HepG2 (cell line): Measurements from ENCODE around the gene COPS6. TPM values are rescaled to one million over a fixed set of nuclear protein-coding genes. Genes with fewer than 3 reads are reported as not detected.

ENCODE experiments used
- CEBPZ ChIP-seq: IDR thresholded peaks from 2 replicates; pipeline ENCODE4 v1.6.1; 2012; ENCODE audit warnings: low read length, improper control_type of control experiment
- CSRNP1 ChIP-seq: sonication (generic); formaldehyde crosslinking; IDR thresholded peaks from 2 replicates; pipeline ENCODE4 v1.8.1; 2023; ENCODE audit warnings: mild to moderate bottlenecking, missing genetic modification reagents
- ETV5 ChIP-seq: IDR thresholded peaks from 2 replicates; pipeline ENCODE4 v1.6.1; 2018; ENCODE audit warnings: missing biosample characterization, missing genetic modification reagents, inconsistent platforms, borderline replicate concordance
- LRRFIP1 ChIP-seq: sonication (generic); formaldehyde crosslinking; conservative IDR thresholded peaks from 2 replicates; pipeline ENCODE4 v1.4.0; 2020; ENCODE audit warnings: missing genetic modification reagents
- SALL1 ChIP-seq: sonication (generic); formaldehyde crosslinking; IDR thresholded peaks from 2 replicates; pipeline ENCODE4 v1.8.0; 2022; ENCODE audit warnings: mild to moderate bottlenecking, missing genetic modification reagents
- SNAPC4 ChIP-seq: sonication (generic); formaldehyde crosslinking; IDR thresholded peaks from 2 replicates; pipeline ENCODE4 v1.4.0; 2020; ENCODE audit warnings: mild to moderate bottlenecking, missing genetic modification reagents
- ZBTB7A ChIP-seq: sonication (generic); formaldehyde crosslinking; IDR thresholded peaks from 2 replicates; pipeline ENCODE4 v1.8.0; 2022; ENCODE audit warnings: mild to moderate bottlenecking, missing genetic modification reagents
- ZNF263 ChIP-seq: sonication (generic); formaldehyde crosslinking; IDR thresholded peaks from 2 replicates; pipeline ENCODE4 v1.4.0; 2020; ENCODE audit warnings: missing genetic modification reagents
- ZNF512 ChIP-seq: sonication (generic); formaldehyde crosslinking; IDR thresholded peaks from 2 replicates; pipeline ENCODE4 v1.4.0; 2020; ENCODE audit warnings: mild to moderate bottlenecking, missing genetic modification reagents
- ZNF710 ChIP-seq: sonication (generic); formaldehyde crosslinking; IDR thresholded peaks from 2 replicates; pipeline ENCODE4 v1.5.0; 2020; ENCODE audit warnings: mild to moderate bottlenecking, missing genetic modification reagents, borderline replicate concordance
- polyA plus RNA-seq, 8 experiments: library from polyadenylated mRNA; depleted of rRNA in 3 of 8; stranded (reverse) in 7 of 8; unstranded in 1 of 8; fragments of >200 nt; fragmentation: Illumina TruSeq in 4 of 8; extraction: Trizol in 4 of 8; gene quantifications; 2 replicates each; pipeline versions ENCODE4 v1.2.1 to v1.2.3, GENCODE V29; 2011 to 2016; ENCODE audit warnings: low read depth in 4 of 8, missing spikeins in 1 of 8, mixed read lengths in 1 of 8; ENCODE audit not compliant: insufficient read depth in 1 of 8
- total RNA-seq, 5 experiments: library from RNA; depleted of rRNA; stranded (reverse); fragments of >200 nt; fragmentation: Illumina TruSeq; extraction: Trizol; gene quantifications; 2 replicates each; pipeline ENCODE4 v1.2.3, GENCODE V29; 2016; ENCODE audit warnings: low read depth in 1 of 5

COPS6 gene
- total and polyA plus RNA-seq, 2 of the 13 experiments (the other 11 are each of a cell fraction or from before 2014, with no cell fraction given): 33.4 to 117 TPM

- peak; percentile 77; the same call in 1 of the 2 replicates for TF ChIP-seq ZNF710 (CRISPR knock-in tag)
- TF ChIP-seq CEBPZ: no peak
- no peak for TF ChIP-seq SNAPC4 (CRISPR knock-in tag)
- TF ChIP-seq ZNF263: peak; percentile 46; the same call in 1 of the 2 replicates
- TF ChIP-seq ZBTB7A: no peak
- no peak for TF ChIP-seq LRRFIP1 (CRISPR knock-in tag)
- TF ChIP-seq CSRNP1 (CRISPR knock-in tag): no peak
- TF ChIP-seq SALL1 (CRISPR knock-in tag): peak; percentile 80
- no peak for TF ChIP-seq ETV5
- no peak for TF ChIP-seq ZNF512 (CRISPR knock-in tag)
These were observed 39.1 kb upstream of the COPS6 start, which contains the start of gene ZSCAN21 (continued) for GRCh38 chr7:100049441-100050291.
